Transverse colon (tissue), 4 donors: ENCODE results near the gene FAM120A.

ENCODE experiments used
- CTCF ChIP-seq, 5 experiments: fragments of 200-600 bp in 3 of 5; fragments of 450-650 bp in 2 of 5; sonication (generic) in 3 of 5; IDR thresholded peaks; 1 replicate in 2 of 5; 2 replicates in 3 of 5; pipeline ENCODE4 v1.5.1; 2016 to 2017; ENCODE audit warnings: antibody characterized with exemption in 5 of 5, inconsistent platforms in 3 of 5, mild to moderate bottlenecking in 2 of 5, moderate library complexity in 1 of 5
- EP300 ChIP-seq: sonication (generic); formaldehyde crosslinking; IDR thresholded peaks from one replicate; pipeline ENCODE4 v1.6.1; 2017; ENCODE audit warnings: antibody characterized with exemption, low read depth
- POLR2A ChIP-seq: fragments of 450-650 bp; IDR thresholded peaks from one replicate; pipeline ENCODE4 v1.6.1; 2016; ENCODE audit warnings: antibody characterized with exemption, mild to moderate bottlenecking, moderate library complexity
- POLR2AphosphoS5 ChIP-seq, 3 donors: sonication (generic); formaldehyde crosslinking; IDR thresholded peaks; one replicate each; pipeline ENCODE4 v1.6.1; 2016; ENCODE audit warnings: antibody characterized with exemption in 3 of 3

- TF ChIP-seq POLR2A = no peak
- no peak for TF ChIP-seq CTCF (IDR thresholded peaks at IDR 0.05)
- TF ChIP-seq EP300 = no peak
- TF ChIP-seq POLR2AphosphoS5 (IDR thresholded peaks at IDR 0.05) = no peak
Observed at GRCh38 chr9:93520523-93520922, 69.0 kb downstream of the FAM120A start.
